ENCODE measurements around the gene FLT3.

- TF ChIP-seq, protein P1, sequence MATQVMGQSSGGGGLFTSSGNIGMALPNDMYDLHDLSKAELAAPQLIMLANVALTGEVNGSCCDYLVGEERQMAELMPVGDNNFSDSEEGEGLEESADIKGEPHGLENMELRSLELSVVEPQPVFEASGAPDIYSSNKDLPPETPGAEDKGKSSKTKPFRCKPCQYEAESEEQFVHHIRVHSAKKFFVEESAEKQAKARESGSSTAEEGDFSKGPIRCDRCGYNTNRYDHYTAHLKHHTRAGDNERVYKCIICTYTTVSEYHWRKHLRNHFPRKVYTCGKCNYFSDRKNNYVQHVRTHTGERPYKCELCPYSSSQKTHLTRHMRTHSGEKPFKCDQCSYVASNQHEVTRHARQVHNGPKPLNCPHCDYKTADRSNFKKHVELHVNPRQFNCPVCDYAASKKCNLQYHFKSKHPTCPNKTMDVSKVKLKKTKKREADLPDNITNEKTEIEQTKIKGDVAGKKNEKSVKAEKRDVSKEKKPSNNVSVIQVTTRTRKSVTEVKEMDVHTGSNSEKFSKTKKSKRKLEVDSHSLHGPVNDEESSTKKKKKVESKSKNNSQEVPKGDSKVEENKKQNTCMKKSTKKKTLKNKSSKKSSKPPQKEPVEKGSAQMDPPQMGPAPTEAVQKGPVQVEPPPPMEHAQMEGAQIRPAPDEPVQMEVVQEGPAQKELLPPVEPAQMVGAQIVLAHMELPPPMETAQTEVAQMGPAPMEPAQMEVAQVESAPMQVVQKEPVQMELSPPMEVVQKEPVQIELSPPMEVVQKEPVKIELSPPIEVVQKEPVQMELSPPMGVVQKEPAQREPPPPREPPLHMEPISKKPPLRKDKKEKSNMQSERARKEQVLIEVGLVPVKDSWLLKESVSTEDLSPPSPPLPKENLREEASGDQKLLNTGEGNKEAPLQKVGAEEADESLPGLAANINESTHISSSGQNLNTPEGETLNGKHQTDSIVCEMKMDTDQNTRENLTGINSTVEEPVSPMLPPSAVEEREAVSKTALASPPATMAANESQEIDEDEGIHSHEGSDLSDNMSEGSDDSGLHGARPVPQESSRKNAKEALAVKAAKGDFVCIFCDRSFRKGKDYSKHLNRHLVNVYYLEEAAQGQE (IDR thresholded peaks at IDR 0.05; ENCODE audit: low read depth), result no peak
- TF ChIP-seq CEBPB (IDR thresholded peaks at IDR 0.05) (no peak), TAF1 (IDR thresholded peaks at IDR 0.05; ENCODE audit: low read depth) (no peak), EP300 (IDR thresholded peaks at IDR 0.05; ENCODE audit: borderline replicate concordance) (no peak), RAD21 (IDR thresholded peaks at IDR 0.05; ENCODE audit: low read depth) (no peak), CREB1 (IDR thresholded peaks at IDR 0.05; ENCODE audit: low read depth) (no peak), TEAD4 (IDR thresholded peaks at IDR 0.05) (0 out of 2 replicates have a peak, but pooled peaks have one; percentile 50), EGR1 (IDR thresholded peaks at IDR 0.05) (no peak), NFIC (IDR thresholded peaks at IDR 0.05) (no peak), FOXM1 (IDR thresholded peaks at IDR 0.05; ENCODE audit: borderline replicate concordance, low read depth) (no peak)
- TF ChIP-seq, protein P2, sequence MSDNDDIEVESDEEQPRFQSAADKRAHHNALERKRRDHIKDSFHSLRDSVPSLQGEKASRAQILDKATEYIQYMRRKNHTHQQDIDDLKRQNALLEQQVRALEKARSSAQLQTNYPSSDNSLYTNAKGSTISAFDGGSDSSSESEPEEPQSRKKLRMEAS (IDR thresholded peaks at IDR 0.05), result peak; percentile 88
Measured at GRCh38 chr13:28100150-28101121, at the start of gene FLT3.

Measured in Ishikawa (cell line).